ENCODE measurements around the gene PEX14.

The PEX14 gene

GRCh38 chr1:10592373-10592772 is 117.6 kb downstream of the PEX14 start:
- H3K4me3 ChIP-seq (ENCODE audit: low read depth, low read length) = no peak overlapping the region
- no peak for DNase-seq (ENCODE audit: low read depth)
- no peak for TF ChIP-seq CTCF (IDR thresholded peaks at IDR 0.05; ENCODE audit: low read depth, low read length, missing control alignments)

- no peak for TF ChIP-seq CTCF (IDR thresholded peaks at IDR 0.05; ENCODE audit: low read depth, low read length, missing control alignments)
- DNase-seq (ENCODE audit: low read depth) = no peak
- no peak overlapping the region for H3K4me3 ChIP-seq (ENCODE audit: low read depth, low read length)
Measured at GRCh38 chr1:10593750-10594149, 119.0 kb downstream of the PEX14 start.

- DNase-seq (ENCODE audit: low read depth) = no peak
- H3K4me3 ChIP-seq (ENCODE audit: low read depth, low read length) = peak overlapping the region; percentile 31
- TF ChIP-seq CTCF (IDR thresholded peaks at IDR 0.05; ENCODE audit: low read depth, low read length, missing control alignments) = no peak
Measured at GRCh38 chr1:10594595-10595223, 120.0 kb downstream of the PEX14 start.

GRCh38 chr1:10596780-10597179 is 122.0 kb downstream of the PEX14 start:
- no peak overlapping the region for H3K4me3 ChIP-seq (ENCODE audit: low read depth, low read length)
- no peak for TF ChIP-seq CTCF (IDR thresholded peaks at IDR 0.05; ENCODE audit: low read depth, low read length, missing control alignments)
- no peak for DNase-seq (ENCODE audit: low read depth)

DNA sequence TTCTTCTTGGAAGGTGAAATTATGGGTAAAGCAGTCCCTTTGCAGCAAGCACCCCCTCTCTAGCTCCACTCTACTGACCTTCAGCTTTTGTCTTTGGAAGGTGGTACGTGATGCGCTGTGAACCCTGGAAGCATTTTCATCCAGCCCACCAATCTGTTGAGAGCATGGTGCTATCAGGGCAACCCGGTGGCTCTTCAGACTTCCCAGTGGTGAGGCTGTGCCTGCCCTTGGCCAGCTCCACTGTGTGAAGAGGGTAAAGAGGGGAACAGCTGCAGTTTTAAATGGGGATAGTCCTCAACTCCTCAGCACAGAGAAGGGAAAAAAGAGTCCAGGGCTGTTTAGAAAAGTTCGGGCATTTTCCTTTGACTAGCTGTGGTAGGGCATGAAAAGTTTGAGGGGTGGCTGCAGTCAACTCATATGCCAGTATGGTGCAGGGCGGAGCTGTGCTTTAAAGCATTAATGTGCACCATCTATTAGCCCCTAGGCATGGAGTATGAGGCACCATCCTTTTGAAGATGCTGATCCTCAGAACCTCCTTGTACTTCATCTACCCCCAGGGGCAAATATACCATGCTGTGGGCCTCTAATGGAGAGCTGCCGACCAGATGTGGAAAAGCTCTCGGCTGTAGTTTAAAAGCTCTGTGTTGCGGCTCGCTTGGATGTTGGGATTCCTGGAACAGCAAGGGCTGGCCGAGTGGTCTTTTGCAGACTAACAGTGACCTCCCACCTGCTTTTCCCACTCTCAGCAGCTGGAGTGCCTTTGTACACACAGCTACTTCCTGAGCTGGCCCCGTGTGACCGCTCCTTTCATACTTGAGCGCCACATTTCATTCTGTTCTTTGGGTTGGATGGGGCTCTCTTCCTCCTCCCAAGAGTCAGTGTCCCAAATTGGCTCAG is 123.0 kb downstream of the PEX14 start:
- TF ChIP-seq CTCF (IDR thresholded peaks at IDR 0.05; ENCODE audit: low read depth, low read length, missing control alignments) = no peak
- H3K4me3 ChIP-seq (ENCODE audit: low read depth, low read length) = no peak overlapping the region
- DNase-seq (ENCODE audit: low read depth) = no peak

- no peak overlapping the region for H3K4me3 ChIP-seq (ENCODE audit: low read depth, low read length)
- DNase-seq (ENCODE audit: low read depth) = no peak
- TF ChIP-seq CTCF (IDR thresholded peaks at IDR 0.05; ENCODE audit: low read depth, low read length, missing control alignments) = no peak
Measured at GRCh38 chr1:10598389-10598702, 123.6 kb downstream of the PEX14 start.

All from GM12864 (cell line).